GM20000 (cell line): ENCODE results near the gene TBC1D5.
A peak's percentile ranks its signal among the peaks of the same experiment; 100 is the strongest.

ENCODE experiments used
- DNase-seq: peaks from one replicate; pipeline ENCODE4 v3.0.0; 2012; ENCODE audit warnings: low spot score
- TF ChIP-seq, protein P1 (sequence below): IDR thresholded peaks from 2 replicates; pipeline ENCODE4 v1.5.1; 2012; ENCODE audit warnings: mild to moderate bottlenecking, control low read depth; ENCODE audit errors: extremely low read depth, missing control alignments

Gene TBC1D5

DNA sequence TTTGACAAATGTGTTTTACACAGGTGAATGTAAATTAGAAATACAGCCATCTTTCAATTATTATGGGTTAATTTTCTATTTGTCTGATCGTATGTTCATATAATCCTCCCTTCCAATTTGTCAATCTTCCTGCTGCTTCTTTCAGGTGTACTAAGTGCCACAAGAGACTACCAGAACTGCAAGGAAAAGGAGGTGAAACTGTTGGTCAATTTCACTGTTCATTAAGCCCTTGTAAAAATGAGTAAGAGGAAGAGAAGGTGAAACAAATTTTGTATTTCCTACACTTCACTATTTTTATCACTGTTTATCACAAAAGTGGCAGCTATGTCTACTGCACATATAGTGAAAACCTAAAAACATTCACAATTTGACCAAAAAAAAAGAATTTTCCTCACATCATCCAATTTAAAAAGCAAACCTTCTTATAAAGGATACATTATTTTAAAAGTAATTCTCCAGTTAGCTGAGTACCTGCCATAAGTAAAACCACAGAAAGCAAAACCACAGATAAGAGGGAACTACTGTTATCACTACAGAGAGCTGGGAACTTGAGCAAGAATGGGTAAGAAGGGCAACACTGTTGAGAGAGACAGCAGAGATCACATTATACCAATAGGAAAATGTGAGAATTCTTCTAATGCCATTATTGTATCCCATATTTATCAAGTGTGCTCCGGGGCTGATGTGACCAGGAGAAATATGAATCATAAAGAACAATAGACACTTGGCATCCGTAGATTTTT, 163.0 kb downstream of the TBC1D5 start:
- DNase-seq = peak; percentile 22
- TF ChIP-seq, protein P1, sequence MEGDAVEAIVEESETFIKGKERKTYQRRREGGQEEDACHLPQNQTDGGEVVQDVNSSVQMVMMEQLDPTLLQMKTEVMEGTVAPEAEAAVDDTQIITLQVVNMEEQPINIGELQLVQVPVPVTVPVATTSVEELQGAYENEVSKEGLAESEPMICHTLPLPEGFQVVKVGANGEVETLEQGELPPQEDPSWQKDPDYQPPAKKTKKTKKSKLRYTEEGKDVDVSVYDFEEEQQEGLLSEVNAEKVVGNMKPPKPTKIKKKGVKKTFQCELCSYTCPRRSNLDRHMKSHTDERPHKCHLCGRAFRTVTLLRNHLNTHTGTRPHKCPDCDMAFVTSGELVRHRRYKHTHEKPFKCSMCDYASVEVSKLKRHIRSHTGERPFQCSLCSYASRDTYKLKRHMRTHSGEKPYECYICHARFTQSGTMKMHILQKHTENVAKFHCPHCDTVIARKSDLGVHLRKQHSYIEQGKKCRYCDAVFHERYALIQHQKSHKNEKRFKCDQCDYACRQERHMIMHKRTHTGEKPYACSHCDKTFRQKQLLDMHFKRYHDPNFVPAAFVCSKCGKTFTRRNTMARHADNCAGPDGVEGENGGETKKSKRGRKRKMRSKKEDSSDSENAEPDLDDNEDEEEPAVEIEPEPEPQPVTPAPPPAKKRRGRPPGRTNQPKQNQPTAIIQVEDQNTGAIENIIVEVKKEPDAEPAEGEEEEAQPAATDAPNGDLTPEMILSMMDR = no peak

DNA sequence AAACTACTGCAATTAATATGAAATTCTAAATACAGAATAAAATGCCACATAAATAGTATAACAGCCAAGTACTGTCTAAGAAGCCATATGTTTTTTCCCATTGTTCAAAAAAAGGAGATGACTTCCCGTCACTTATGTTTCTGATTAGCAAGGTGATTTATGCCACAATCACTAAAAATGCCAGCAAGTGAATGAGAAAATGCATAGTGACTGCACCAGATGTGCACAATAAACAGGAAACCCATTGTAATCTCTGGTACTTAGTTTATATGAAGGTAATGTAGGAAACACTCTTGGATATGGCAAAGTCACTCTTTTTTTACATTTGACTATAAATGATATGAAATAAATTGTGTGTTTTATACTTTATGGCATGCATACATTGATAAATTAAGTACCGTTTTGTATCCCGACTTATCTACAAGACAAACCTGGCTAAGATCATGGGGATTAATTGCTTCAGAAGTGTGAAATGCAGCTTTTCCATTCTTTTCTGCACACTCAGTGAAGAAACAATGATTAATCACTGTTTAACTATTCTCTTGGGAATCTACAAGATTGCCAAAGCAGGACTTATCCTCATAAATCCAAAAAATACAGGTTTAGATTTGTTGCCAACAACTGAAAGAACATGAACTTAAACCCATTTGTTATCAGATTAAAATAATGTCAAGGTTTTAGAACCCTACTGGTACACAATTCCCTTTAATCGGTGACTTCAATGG, 164.5 kb downstream of the TBC1D5 start:
- DNase-seq = no peak
- TF ChIP-seq, protein P1 = no peak

DNA sequence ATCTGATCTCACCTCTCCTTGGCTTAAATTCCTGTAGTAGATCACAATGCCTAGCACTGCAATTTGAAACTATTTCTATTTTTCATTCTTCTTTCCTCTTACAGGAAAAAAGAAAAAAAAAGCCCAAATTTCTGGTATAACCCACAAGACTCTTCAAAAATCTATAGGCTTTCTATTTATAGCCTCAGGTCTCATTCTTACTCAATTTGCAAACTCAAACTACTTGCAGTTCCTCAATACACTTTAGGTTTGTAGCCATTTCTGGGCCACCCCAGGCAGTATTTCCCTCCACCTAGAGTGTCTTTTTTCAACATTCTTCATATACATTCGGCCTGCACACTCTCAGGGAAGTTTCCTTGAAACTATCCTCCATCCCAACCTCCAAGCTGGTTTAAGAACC, 169.0 kb downstream of the TBC1D5 start:
- peak; percentile 43 for DNase-seq
- TF ChIP-seq, protein P1 = no peak

DNA sequence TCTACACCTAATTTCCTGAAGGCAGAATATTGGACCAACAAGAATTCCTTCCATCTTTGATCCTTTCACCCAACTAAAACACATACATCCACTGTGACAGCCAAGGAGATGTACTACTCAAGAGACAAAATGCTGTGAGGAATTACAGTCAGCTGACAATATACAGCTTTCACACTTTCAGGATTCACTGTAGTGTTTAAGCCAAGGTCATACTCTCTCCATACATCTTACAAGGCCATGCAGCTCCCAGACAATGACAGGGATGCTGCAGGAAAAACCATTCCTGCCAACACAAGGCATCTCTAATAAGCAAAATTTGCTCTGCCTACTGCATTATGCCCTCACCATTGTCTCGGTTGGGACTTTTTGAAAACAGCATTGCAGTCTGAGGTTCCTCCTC, 170.7 kb downstream of the TBC1D5 start:
- no peak for DNase-seq
- TF ChIP-seq, protein P1 = no peak

DNA sequence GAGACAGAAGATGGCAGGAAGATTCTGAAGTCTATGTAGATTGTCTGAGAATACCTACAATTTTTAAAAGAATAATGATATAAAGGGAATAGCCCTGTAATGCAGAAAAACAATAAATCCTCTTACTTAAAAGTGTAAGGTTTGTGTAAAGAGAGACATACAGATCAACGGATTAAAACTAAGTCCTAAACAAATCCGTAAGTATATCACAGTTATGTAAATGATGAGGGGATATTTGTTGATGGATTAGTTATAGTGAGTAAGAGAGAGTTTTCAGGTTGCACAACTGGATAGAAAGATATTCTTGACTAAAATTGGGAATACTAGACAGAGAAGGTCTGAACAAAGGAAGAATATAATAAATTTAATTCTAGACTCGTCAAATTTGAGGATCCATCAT, 179.6 kb downstream of the TBC1D5 start:
- TF ChIP-seq, protein P1 = no peak
- no peak for DNase-seq

DNA sequence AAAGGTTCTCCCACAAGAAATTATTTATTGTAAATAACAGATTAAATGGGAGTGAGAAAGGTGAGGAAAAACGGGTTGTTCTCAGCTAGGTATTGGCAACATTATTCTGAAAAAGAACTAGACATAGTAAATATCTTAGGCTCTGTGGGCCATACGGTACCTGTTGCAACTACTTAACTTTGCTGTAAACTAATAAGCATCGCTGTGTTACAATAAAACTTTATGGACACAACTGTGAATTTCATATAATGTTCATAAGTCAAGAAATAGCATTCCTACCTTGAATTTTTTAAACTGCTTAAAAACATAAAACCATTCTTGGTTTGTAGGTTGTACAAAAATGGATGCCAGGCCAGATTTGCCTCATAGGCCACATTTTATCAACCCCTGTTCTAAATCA, 183.9 kb downstream of the TBC1D5 start:
- TF ChIP-seq, protein P1 = no peak
- DNase-seq = no peak

DNA sequence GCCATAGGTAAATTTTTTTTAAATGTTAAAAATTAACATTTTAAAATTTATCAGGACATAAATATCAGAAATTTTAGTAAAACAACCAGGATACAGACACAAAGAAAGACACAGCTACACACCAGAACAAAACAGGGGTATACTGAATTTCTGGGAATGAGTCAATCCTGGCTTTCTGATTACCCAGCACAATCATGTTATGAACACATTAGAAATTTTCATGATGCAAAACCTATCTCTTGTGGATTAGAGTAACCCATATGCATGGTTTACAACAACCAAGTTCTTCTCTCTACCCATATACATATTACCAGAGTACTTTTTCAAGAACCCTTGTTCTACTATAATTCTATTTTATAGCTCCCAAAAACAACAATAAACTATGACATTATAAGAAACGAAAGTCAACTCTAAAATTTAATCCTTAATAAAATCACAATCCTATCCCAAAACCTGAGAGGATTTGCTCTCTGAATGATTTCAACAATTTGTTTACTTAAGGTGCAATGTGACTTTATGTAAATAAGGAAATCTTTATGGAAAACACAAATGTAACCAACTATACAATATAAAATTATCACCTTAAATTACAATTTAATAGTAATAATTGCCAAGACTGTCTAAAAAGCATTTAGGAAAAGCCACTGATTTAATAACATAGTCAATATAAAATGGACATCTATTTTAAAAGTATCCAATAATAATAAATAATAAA, 184.5 kb downstream of the TBC1D5 start:
- DNase-seq = no peak
- TF ChIP-seq, protein P1 = no peak
